K562 (cell line): ENCODE results near the gene GSK3B. TPM values are rescaled to one million over a fixed set of nuclear protein-coding genes. Genes with fewer than 3 reads are reported as not detected.

ENCODE experiments used
- ATAC-seq: fragments of 200-7000 bp; cut with Tn5 transposase; 3 replicates; pipeline ENCODE4 v1.9.1; 2020; ENCODE audit warnings: moderate library complexity
- BruUV-seq: library from RNA; stranded (reverse); fragments of 400-500 nt; replicated peaks from 2 replicates; lab custom pipeline; 2021; lab: Mats Ljungman, UMichigan
- CTCF ChIA-PET: fragments of 300-600 bp; formaldehyde crosslinking; extraction: SDS; loops from one replicate; lab custom pipeline; 2021; ENCODE audit warnings: low intra/inter-chr PET ratio; lab: Yijun Ruan, JAX
- POLR2A ChIA-PET: fragments of 300-600, 350-650 bp; sonication (Branson Sonifier 250); formaldehyde crosslinking; extraction: SDS; loops from one replicate; lab custom pipeline; 2021; ENCODE audit warnings: antibody characterized with exemption, inconsistent platforms; lab: Yijun Ruan, JAX
- DNase-seq, 4 experiments: peaks; one replicate each; pipeline versions ENCODE4 v3.0.0 to v3.0.0-alpha.2; 2011 to 2018; ENCODE audit warnings: low spot score in 3 of 4, mixed read lengths in 3 of 4; ENCODE audit errors: extremely low read depth in 1 of 4
- FAIRE-seq: peaks from 2 replicates; lab custom pipeline; 2011; peaks lifted over from hg19 to GRCh38; lab: Jason Lieb, UNC
- H2AFZ ChIP-seq: 2 replicates; pipeline ENCODE4 v1.6.0; 2011; ENCODE audit warnings: low read depth, low read length, control low read depth, inconsistent platforms
- H3K27ac ChIP-seq: fragments of 200-600 bp; 3 replicates; pipeline ENCODE4 v1.8.0; 2011; ENCODE audit warnings: low read depth, mild to moderate bottlenecking, control low read depth, inconsistent platforms, low read length, moderate library complexity, mixed read lengths; ENCODE audit errors: extremely low read depth
- H3K27me3 ChIP-seq, 2 experiments: fragments of 300-600 bp in 1 of 2; 2 replicates in 1 of 2; 3 replicates in 1 of 2; pipeline versions ENCODE4 v1.6.0 to v1.8.0; 2011; ENCODE audit warnings: inconsistent platforms in 2 of 2, low read length in 2 of 2, mild to moderate bottlenecking in 1 of 2, mixed read lengths in 1 of 2, moderate library complexity in 1 of 2; ENCODE audit not compliant: control insufficient read depth in 2 of 2, insufficient read depth in 2 of 2
- H3K36me3 ChIP-seq: fragments of 300-600 bp; 3 replicates; pipeline ENCODE4 v1.8.0; 2011; ENCODE audit warnings: mild to moderate bottlenecking, low read length, inconsistent platforms; ENCODE audit not compliant: control insufficient read depth, insufficient read depth
- H3K4me1 ChIP-seq, 2 experiments: fragments of 200-600 bp in 1 of 2; replicated peaks in 1 of 2; 2 replicates in 1 of 2; 3 replicates in 1 of 2; pipeline versions ENCODE4 v1.5.1 to v1.8.0; 2011; ENCODE audit warnings: inconsistent platforms in 2 of 2, low read length in 2 of 2, mild to moderate bottlenecking in 1 of 2, mixed read lengths in 1 of 2, moderate library complexity in 1 of 2; ENCODE audit not compliant: control insufficient read depth in 2 of 2, insufficient read depth in 2 of 2
- H3K4me2 ChIP-seq: 2 replicates; pipeline ENCODE4 v1.6.1; 2011; ENCODE audit warnings: low read length, control low read depth, inconsistent platforms, mixed read lengths; ENCODE audit not compliant: insufficient read depth
- H3K4me3 ChIP-seq: fragments of 200-600 bp; sonication (generic), shearing (Covaris generic); 2 replicates; pipeline ENCODE4 v1.5.1; 2016; ENCODE audit warnings: control low read depth, inconsistent platforms
- H3K79me2 ChIP-seq: fragments of 200-600 bp; 3 replicates; pipeline ENCODE4 v1.8.0; 2011; ENCODE audit warnings: low read length, inconsistent platforms; ENCODE audit not compliant: control insufficient read depth, insufficient read depth
- H3K9ac ChIP-seq, 2 experiments: 2 replicates each; pipeline versions ENCODE4 v1.6.0 to v1.6.1; 2011; ENCODE audit warnings: low read depth in 2 of 2, low read length in 2 of 2, control low read depth in 1 of 2, inconsistent platforms in 1 of 2, mild to moderate bottlenecking in 1 of 2, mixed read lengths in 1 of 2; ENCODE audit not compliant: insufficient read depth in 1 of 2
- H3K9me1 ChIP-seq: one replicate; pipeline ENCODE4 v1.6.0; 2011; ENCODE audit warnings: inconsistent platforms, mild to moderate bottlenecking, low read length, moderate library complexity; ENCODE audit not compliant: control insufficient read depth, insufficient read depth
- H3K9me3 ChIP-seq: replicated peaks from 2 replicates; pipeline ENCODE4 v1.5.1; 2011; ENCODE audit warnings: low read depth, low read length, inconsistent platforms; ENCODE audit not compliant: control insufficient read depth, insufficient read depth
- H4K20me1 ChIP-seq: replicated peaks from 2 replicates; pipeline ENCODE4 v1.6.1; 2011; ENCODE audit warnings: low read length, inconsistent platforms, mixed read lengths; ENCODE audit not compliant: control insufficient read depth, insufficient read depth
- BCOR ChIP-seq: fragments of 450-650 bp; IDR thresholded peaks from 2 replicates; pipeline ENCODE4 v1.6.1; 2016
- FOXA3 ChIP-seq, 2 experiments: fragments of 450-650 bp in 1 of 2; sonication (generic) in 1 of 2; formaldehyde crosslinking; IDR thresholded peaks in 1 of 2; conservative IDR thresholded peaks in 1 of 2; 2 replicates each; pipeline versions ENCODE4 v1.4.0 to v1.8.0; 2020 to 2022; ENCODE audit warnings: mild to moderate bottlenecking in 2 of 2, missing genetic modification reagents in 1 of 2
- FOXJ3 ChIP-seq: sonication (generic); formaldehyde crosslinking; IDR thresholded peaks from 2 replicates; pipeline ENCODE4 v1.4.0; 2020; ENCODE audit warnings: mild to moderate bottlenecking, missing genetic modification reagents
- HNRNPK ChIP-seq: fragments of 200-400 bp; formaldehyde crosslinking; IDR thresholded peaks from one replicate; pipeline ENCODE4 v1.6.1; 2018; ENCODE audit warnings: mild to moderate bottlenecking, low read depth, low read length; ENCODE audit not compliant: poor library complexity, severe bottlenecking
- JUNB ChIP-seq: fragments of 450-650 bp; formaldehyde crosslinking; conservative IDR thresholded peaks from 2 replicates; pipeline ENCODE4 v1.4.0; 2020; ENCODE audit warnings: mild to moderate bottlenecking
- KLF16 ChIP-seq: IDR thresholded peaks from 2 replicates; pipeline ENCODE4 v1.6.1; 2016; ENCODE audit warnings: antibody characterized with exemption
- MYC ChIP-seq, 2 experiments: fragments of 250-450 bp in 1 of 2; sonication (Bioruptor Pico) in 1 of 2; IDR thresholded peaks; 2 replicates each; pipeline versions ENCODE4 v1.5.1 to v1.6.1; 2012 to 2021; ENCODE audit warnings: low read depth in 2 of 2, borderline replicate concordance in 1 of 2, improper control_type of control experiment in 1 of 2, low read length in 1 of 2, mild to moderate bottlenecking in 1 of 2, moderate library complexity in 1 of 2
- OTX1 ChIP-seq: fragments of 450-650 bp; formaldehyde crosslinking; IDR thresholded peaks from 2 replicates; pipeline ENCODE4 v1.4.0; 2022; ENCODE audit warnings: mild to moderate bottlenecking
- PHB2 ChIP-seq: fragments of 450-650 bp; IDR thresholded peaks from 2 replicates; pipeline ENCODE4 v1.6.1; 2017; ENCODE audit warnings: low read depth
- PTRF ChIP-seq: fragments of 450-650 bp; IDR thresholded peaks from 2 replicates; pipeline ENCODE4 v1.6.1; 2016; ENCODE audit warnings: mild to moderate bottlenecking, missing genetic modification characterization, missing compliant biosample characterization
- SMAD2 ChIP-seq: fragments of 150-350 bp; IDR thresholded peaks from 2 replicates; pipeline ENCODE4 v1.6.1; 2014; ENCODE audit warnings: low read depth, mild to moderate bottlenecking, low read length
- TGIF2 ChIP-seq: sonication (generic); formaldehyde crosslinking; IDR thresholded peaks from 2 replicates; pipeline ENCODE4 v1.8.1; 2022; ENCODE audit warnings: mild to moderate bottlenecking, missing genetic modification reagents, moderate library complexity
- ZBTB8A ChIP-seq: fragments of 450-650 bp; IDR thresholded peaks from 2 replicates; pipeline ENCODE4 v1.6.1; 2018; ENCODE audit warnings: mild to moderate bottlenecking, moderate library complexity; ENCODE audit not compliant: partially characterized antibody
- ZFP30 ChIP-seq: fragments of 250-450 bp; sonication (Bioruptor Pico); IDR thresholded peaks from 2 replicates; pipeline ENCODE4 v1.8.0; 2022; ENCODE audit warnings: moderate library complexity, mild to moderate bottlenecking, inconsistent platforms, borderline replicate concordance
- ZNF124 ChIP-seq: sonication (generic); formaldehyde crosslinking; IDR thresholded peaks from 2 replicates; pipeline ENCODE4 v1.8.1; 2022; ENCODE audit warnings: missing genetic modification reagents
- ZNF232 ChIP-seq: sonication (generic); formaldehyde crosslinking; IDR thresholded peaks from 2 replicates; pipeline ENCODE4 v1.8.0; 2022; ENCODE audit warnings: mild to moderate bottlenecking, missing genetic modification reagents
- ZNF274 ChIP-seq: IDR thresholded peaks from 2 replicates; pipeline ENCODE4 v1.6.1; 2011; ENCODE audit warnings: low read depth, mild to moderate bottlenecking, low read length, moderate library complexity, borderline replicate concordance
- WGBS: fragments of 100-300 bp; shearing (Covaris generic); methylation state at CpG from one replicate; pipeline ENCODE4 v1.1.6; 2016; ENCODE audit warnings: low coverage, mixed read lengths; ENCODE audit not compliant: insufficient coverage; ENCODE audit errors: missing lambda C conversion rate; 5-methylcytosine and 5-hydroxymethylcytosine counted together
- in situ Hi-C: fragments of 300-500 bp; cut with MboI; formaldehyde crosslinking; loops from 4 replicates; pipeline ENCODE4 v1.15.0; 2018; ENCODE audit warnings: inconsistent platforms, mixed read lengths
- intact Hi-C: fragments of 100-400 bp; cut with micrococcal nuclease; formaldehyde crosslinking; loops from 2 replicates; pipeline ENCODE4 v1.14.2; 2022
- polyA plus RNA-seq, 8 experiments: library from polyadenylated mRNA; depleted of rRNA in 4 of 8; stranded (reverse) in 5 of 8; unstranded in 3 of 8; fragments of >200 nt; fragmentation: Nextera tagmentation in 2 of 8; fragmentation: Illumina TruSeq in 1 of 8; extraction: Ambion mirVana in 2 of 8; extraction: Trizol in 1 of 8; gene quantifications; 2 replicates each; pipeline versions ENCODE4 v1.2.1 to v1.2.3, GENCODE V29; 2011 to 2014; ENCODE audit warnings: inconsistent platforms in 1 of 8, missing spikeins in 1 of 8
- total RNA-seq, 7 experiments: library from RNA; depleted of rRNA in 6 of 7; stranded (reverse); fragments of >200 nt in 6 of 7; fragmentation: Illumina TruSeq in 2 of 7; extraction: Trizol in 2 of 7; gene quantifications; 2 replicates each; pipeline versions ENCODE4 v1.2.1 to v1.2.3, GENCODE V29; 2011 to 2021; ENCODE audit warnings: low replicate concordance in 1 of 7
- TF ChIP-seq, protein P1 (sequence below): sonication (generic); formaldehyde crosslinking; IDR thresholded peaks from 2 replicates; pipeline ENCODE4 v1.8.0; 2022; ENCODE audit warnings: missing genetic modification reagents, mild to moderate bottlenecking, borderline replicate concordance

Gene GSK3B
- total and polyA plus RNA-seq, 9 of the 15 experiments (the other 6 are each of a cell fraction or from before 2014, with no cell fraction given), result 4.7 to 25.0 (median 18.7) TPM

DNA sequence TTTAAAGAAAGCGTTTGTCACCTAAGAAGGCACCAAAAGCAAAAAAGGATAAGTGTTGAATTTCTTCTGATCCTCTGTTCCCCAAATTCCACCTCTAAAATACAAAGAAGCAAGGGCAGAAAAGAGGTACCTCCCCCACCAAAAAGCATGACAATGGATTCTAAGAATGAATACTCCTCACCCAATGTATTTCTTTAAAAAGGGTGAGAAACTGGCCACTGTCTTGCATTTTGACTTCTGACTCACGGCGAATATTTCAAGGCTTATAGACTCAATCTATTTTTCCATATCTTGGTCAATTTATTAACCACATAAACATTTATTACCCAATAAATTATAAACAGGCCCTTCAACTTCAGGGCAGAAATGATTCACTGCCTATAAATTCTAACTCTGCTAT is 181.2 kb downstream of the GSK3B start (continued):
- TF ChIP-seq ZFP30, result no peak
- TF ChIP-seq KLF16, result no peak
- no peak for TF ChIP-seq ZNF124 (CRISPR knock-in tag)
- no peak for TF ChIP-seq HNRNPK
- TF ChIP-seq, protein P1, sequence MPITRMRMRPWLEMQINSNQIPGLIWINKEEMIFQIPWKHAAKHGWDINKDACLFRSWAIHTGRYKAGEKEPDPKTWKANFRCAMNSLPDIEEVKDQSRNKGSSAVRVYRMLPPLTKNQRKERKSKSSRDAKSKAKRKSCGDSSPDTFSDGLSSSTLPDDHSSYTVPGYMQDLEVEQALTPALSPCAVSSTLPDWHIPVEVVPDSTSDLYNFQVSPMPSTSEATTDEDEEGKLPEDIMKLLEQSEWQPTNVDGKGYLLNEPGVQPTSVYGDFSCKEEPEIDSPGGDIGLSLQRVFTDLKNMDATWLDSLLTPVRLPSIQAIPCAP (CRISPR knock-in tag), result no peak

DNA sequence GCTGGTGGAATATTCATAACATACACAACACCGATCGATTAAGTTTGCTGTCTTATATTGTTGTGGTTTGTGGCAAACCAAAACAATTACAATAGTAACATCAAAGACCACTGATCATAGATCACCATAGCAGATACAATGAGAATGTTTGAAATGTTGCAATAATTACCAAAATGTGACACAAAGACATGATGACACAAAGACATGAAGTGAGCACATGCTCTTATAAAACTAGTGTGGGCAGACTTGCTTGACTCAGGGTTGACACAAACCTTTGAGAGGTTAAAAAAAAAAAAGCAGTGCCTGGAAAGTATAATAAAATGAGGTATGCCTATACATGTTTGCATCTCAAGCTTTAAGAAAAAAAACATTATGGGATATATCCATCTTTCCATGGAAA is 182.0 kb downstream of the GSK3B start:
- Histone ChIP-seq H3K27ac (no peak overlapping the region), H3K27me3 (no peaks in the 10 kb centered on the region)
- TF ChIP-seq PHB2 (no peak), PTRF (no peak), OTX1 (CRISPR knock-in tag) (no peak), FOXA3 (CRISPR knock-in tag; conservative IDR thresholded peaks at IDR 0.05 in 1 of 2, IDR thresholded peaks at IDR 0.05 in 1 of 2) (no peak), TGIF2 (no peak), BCOR (no peak), ZNF232 (CRISPR knock-in tag) (no peak), ZBTB8A (no peak), MYC (IDR thresholded peaks at IDR 0.05; ENCODE audit: low read depth, low read length) (no peak), MYC (CRISPR knock-in tag; IDR thresholded peaks at IDR 0.05; ENCODE audit: borderline replicate concordance, low read depth) (no peak), SMAD2 (no peak), FOXJ3 (CRISPR knock-in tag) (no peak), ZNF274 (no peak), JUNB (CRISPR knock-in tag) (no peak)
- TF ChIP-seq, all 486 proteins: peak for 0
- Histone ChIP-seq H2AFZ (no peak overlapping the region), H3K9me3 (no peaks in the 10 kb centered on the region), H3K9me1 (no peaks in the 10 kb centered on the region), H3K4me1 (no peaks in the 10 kb centered on the region), H3K4me2 (no peak overlapping the region), H3K79me2 (no peaks in the 10 kb centered on the region), H4K20me1 (no peaks in the 10 kb centered on the region), H3K4me3 (no peak overlapping the region), H3K9ac (no peak overlapping the region), H3K36me3 (peaks cover 12% of the 10 kb centered on the region; the same call in 1 of the 3 replicates)
- no peak for FAIRE-seq
- no TSS peak for BruUV-seq
- intact Hi-C loops (no loop called here), in situ Hi-C loops (no loop called here)
- no peak for DNase-seq
- CTCF ChIA-PET, result no interaction called here
- ATAC-seq, result no peak
- POLR2A ChIA-PET, result no interaction called here
- 100% methylated on average over 2 of the region's 2 CpGs for WGBS
